Prostate gland (tissue), 2 donors: Measurements from ENCODE around the gene FAM120AOS. TPM values are rescaled to one million over a fixed set of nuclear protein-coding genes. Genes with fewer than 3 reads are reported as not detected.

Experiments
- DNase-seq: peaks from one replicate; pipeline ENCODE4 v3.0.0-alpha.2; 2019; ENCODE audit warnings: low spot score
- H3K27ac ChIP-seq, 2 donors: fragments of 200-600 bp; sonication (generic); 2 replicates each; pipeline ENCODE4 v1.5.1; 2017 to 2019
- H3K27me3 ChIP-seq: fragments of 200-600 bp; sonication (generic); replicated peaks from 2 replicates; pipeline ENCODE4 v1.5.1; 2019; ENCODE audit not compliant: insufficient read depth
- H3K36me3 ChIP-seq, 2 donors: fragments of 200-600 bp; sonication (generic); 1 replicate in 1 of 2; 2 replicates in 1 of 2; pipeline versions ENCODE4 v1.5.1 to v1.8.1; 2017 to 2019
- H3K4me1 ChIP-seq: fragments of 200-600 bp; sonication (generic); replicated peaks from 2 replicates; pipeline ENCODE4 v1.5.1; 2019
- H3K4me3 ChIP-seq, 2 donors: fragments of 200-600 bp; sonication (generic); 2 replicates each; pipeline ENCODE4 v1.5.1; 2017 to 2019
- H3K9me3 ChIP-seq: fragments of 200-600 bp; sonication (generic); 2 replicates; pipeline ENCODE4 v1.5.1; 2017
- CTCF ChIP-seq, 4 experiments: fragments of 200-600 bp in 2 of 4; fragments of 450-650 bp in 2 of 4; sonication (generic) in 2 of 4; IDR thresholded peaks; 1 replicate in 3 of 4; 2 replicates in 1 of 4; pipeline ENCODE4 v1.5.1; 2016 to 2019; ENCODE audit warnings: antibody characterized with exemption in 4 of 4, mild to moderate bottlenecking in 2 of 4, moderate library complexity in 2 of 4
- POLR2A ChIP-seq: fragments of 450-650 bp; IDR thresholded peaks from one replicate; pipeline ENCODE4 v1.6.1; 2016; ENCODE audit warnings: antibody characterized with exemption, mild to moderate bottlenecking
- POLR2AphosphoS5 ChIP-seq: sonication (generic); formaldehyde crosslinking; IDR thresholded peaks from one replicate; pipeline ENCODE4 v1.6.1; 2017; ENCODE audit warnings: antibody characterized with exemption
- WGBS: methylation state at CpG from one replicate; pipeline ENCODE4 v1.1.5; 2018; 5-methylcytosine and 5-hydroxymethylcytosine counted together
- intact Hi-C: fragments of 100-400 bp; cut with DNase I; formaldehyde crosslinking; loops from one replicate; pipeline ENCODE4 v1.14.2; 2022
- total RNA-seq, 2 donors: library from RNA; depleted of rRNA; stranded (reverse); fragments of >200 nt; gene quantifications; one replicate each; pipeline ENCODE4 v1.1.0, GENCODE V29; 2016

Gene FAM120AOS
- total RNA-seq, 2 donors from 2014 or later, result 60.7 to 83.8 TPM

- H3K27me3 ChIP-seq, result no peaks in the 10 kb centered on the region
- no peak for DNase-seq
- intact Hi-C loops, result no loop called here
- TF ChIP-seq POLR2A (no peak), POLR2AphosphoS5 (no peak), CTCF (IDR thresholded peaks at IDR 0.05) (no peak)
- no peaks in the 10 kb centered on the region for H3K36me3 ChIP-seq
- no peak overlapping the region for H3K4me3 ChIP-seq
- H3K27ac ChIP-seq, result no peak overlapping the region
- H3K9me3 ChIP-seq, result no peaks in the 10 kb centered on the region
- H3K4me1 ChIP-seq, result no peaks in the 10 kb centered on the region
- WGBS, result 70% methylated on average over 3 of the region's 3 CpGs
Measured at GRCh38 chr9:93475856-93476255, 22.5 kb upstream of the FAM120AOS start.

- no peak for TF ChIP-seq POLR2A
- no peak for TF ChIP-seq POLR2AphosphoS5
- TF ChIP-seq CTCF (IDR thresholded peaks at IDR 0.05), result no peak
- H3K4me3 ChIP-seq, result no peak overlapping the region
- no peaks in the 10 kb centered on the region for H3K4me1 ChIP-seq
- WGBS, result 93% methylated on average over 3 of the region's 3 CpGs
- no peak overlapping the region for H3K27ac ChIP-seq
- no peaks in the 10 kb centered on the region for H3K9me3 ChIP-seq
- intact Hi-C loops, result no loop called here
- H3K36me3 ChIP-seq, result no peaks in the 10 kb centered on the region
- DNase-seq, result no peak
- no peaks in the 10 kb centered on the region for H3K27me3 ChIP-seq
Measured at GRCh38 chr9:93475108-93475507, 21.7 kb upstream of the FAM120AOS start.

GRCh38 chr9:93473411-93473810 lies 20.0 kb upstream of the FAM120AOS start:
- Histone ChIP-seq H3K27me3 (no peaks in the 10 kb centered on the region), H3K9me3 (no peaks in the 10 kb centered on the region), H3K27ac (no peak overlapping the region), H3K4me1 (no peaks in the 10 kb centered on the region), H3K36me3 (no peaks in the 10 kb centered on the region), H3K4me3 (no peak overlapping the region)
- no peak for TF ChIP-seq CTCF (IDR thresholded peaks at IDR 0.05)
- no peak for TF ChIP-seq POLR2AphosphoS5
- TF ChIP-seq POLR2A, result no peak
- no peak for DNase-seq
- intact Hi-C loops, result no loop called here
- 86% methylated on average over 5 of the region's 5 CpGs for WGBS

- WGBS, result 81% methylated on average over 6 of the region's 6 CpGs
- no peak for DNase-seq
- H3K4me1 ChIP-seq, result no peaks in the 10 kb centered on the region
- TF ChIP-seq POLR2A (no peak), CTCF (IDR thresholded peaks at IDR 0.05) (no peak), POLR2AphosphoS5 (no peak)
- H3K36me3 ChIP-seq, result no peaks in the 10 kb centered on the region
- no peak overlapping the region for H3K4me3 ChIP-seq
- no peaks in the 10 kb centered on the region for H3K9me3 ChIP-seq
- no peaks in the 10 kb centered on the region for H3K27me3 ChIP-seq
- H3K27ac ChIP-seq, result no peak overlapping the region
- intact Hi-C loops, result no loop called here
Measured at GRCh38 chr9:93471124-93471523, 17.7 kb upstream of the FAM120AOS start.

GRCh38 chr9:93470391-93470790 lies 17.0 kb upstream of the FAM120AOS start:
- no peak for DNase-seq
- H3K4me1 ChIP-seq, result no peaks in the 10 kb centered on the region
- no peaks in the 10 kb centered on the region for H3K9me3 ChIP-seq
- intact Hi-C loops, result no loop called here
- TF ChIP-seq POLR2A, result no peak
- no peak for TF ChIP-seq POLR2AphosphoS5
- TF ChIP-seq CTCF (IDR thresholded peaks at IDR 0.05), result no peak
- no peak overlapping the region for H3K4me3 ChIP-seq
- 92% methylated on average over 5 of the region's 5 CpGs for WGBS
- H3K36me3 ChIP-seq, result no peaks in the 10 kb centered on the region
- H3K27me3 ChIP-seq, result no peaks in the 10 kb centered on the region
- H3K27ac ChIP-seq, result no peak overlapping the region
